Muscle layer of colon (tissue), 2 donors: ENCODE data around the gene ASB3.

Experiments
- H3K27ac ChIP-seq: one replicate; pipeline ENCODE4 v1.7.0; 2013; ENCODE audit warnings: low read depth, mild to moderate bottlenecking, low read length, moderate library complexity
- H3K27me3 ChIP-seq, 2 donors: one replicate each; pipeline ENCODE4 v1.7.0; 2013; ENCODE audit warnings: low read length in 2 of 2, mild to moderate bottlenecking in 2 of 2; ENCODE audit not compliant: insufficient read depth in 2 of 2, control insufficient read depth in 1 of 2
- H3K36me3 ChIP-seq: one replicate; pipeline ENCODE4 v1.7.0; 2013; ENCODE audit warnings: mild to moderate bottlenecking, low read length; ENCODE audit not compliant: insufficient read depth
- H3K4me1 ChIP-seq: one replicate; pipeline ENCODE4 v1.7.0; 2013; ENCODE audit warnings: mild to moderate bottlenecking, low read length; ENCODE audit not compliant: insufficient read depth
- H3K4me3 ChIP-seq, 2 donors: one replicate each; pipeline ENCODE4 v1.7.0; 2013; ENCODE audit warnings: low read length in 2 of 2, low read depth in 1 of 2, mild to moderate bottlenecking in 1 of 2, moderate library complexity in 1 of 2
- H3K9ac ChIP-seq: one replicate; pipeline ENCODE4 v1.7.0; 2013; ENCODE audit warnings: low read length
- H3K9me3 ChIP-seq: one replicate; pipeline ENCODE4 v1.7.0; 2013; ENCODE audit warnings: mild to moderate bottlenecking, low read length
- donor health status: abdominal sarcoma.
- donor health status: Adenocarcinoma of cecum.

The ASB3 gene

DNA sequence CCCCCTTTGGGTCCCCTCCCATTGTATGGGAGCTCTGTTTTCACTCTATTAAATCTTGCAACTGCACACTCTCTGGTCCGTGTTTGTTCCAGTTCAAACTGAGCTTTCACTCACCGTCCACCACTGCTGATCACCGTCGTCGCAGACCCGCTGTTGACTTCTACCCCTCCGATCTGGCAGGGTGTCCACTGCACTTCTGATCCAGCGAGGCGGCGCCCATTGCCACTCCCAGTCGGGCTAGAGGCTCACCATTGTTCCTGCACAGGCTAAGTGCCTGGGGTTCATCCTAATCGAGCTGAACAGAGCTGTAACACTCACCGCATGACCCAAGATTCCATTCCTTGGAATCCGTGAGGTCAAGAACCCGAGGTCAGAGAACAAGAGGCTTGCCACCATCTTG is 30.1 kb downstream of the ASB3 start:
- peaks cover 3% of the 10 kb centered on the region for H3K4me1 ChIP-seq
- no peak overlapping the region for H3K27ac ChIP-seq
- H3K4me3 ChIP-seq, result no peak overlapping the region
- H3K27me3 ChIP-seq, result no peaks in the 10 kb centered on the region
- no peak overlapping the region for H3K9ac ChIP-seq
- H3K9me3 ChIP-seq, result no peaks in the 10 kb centered on the region
- peaks cover 9% of the 10 kb centered on the region for H3K36me3 ChIP-seq

DNA sequence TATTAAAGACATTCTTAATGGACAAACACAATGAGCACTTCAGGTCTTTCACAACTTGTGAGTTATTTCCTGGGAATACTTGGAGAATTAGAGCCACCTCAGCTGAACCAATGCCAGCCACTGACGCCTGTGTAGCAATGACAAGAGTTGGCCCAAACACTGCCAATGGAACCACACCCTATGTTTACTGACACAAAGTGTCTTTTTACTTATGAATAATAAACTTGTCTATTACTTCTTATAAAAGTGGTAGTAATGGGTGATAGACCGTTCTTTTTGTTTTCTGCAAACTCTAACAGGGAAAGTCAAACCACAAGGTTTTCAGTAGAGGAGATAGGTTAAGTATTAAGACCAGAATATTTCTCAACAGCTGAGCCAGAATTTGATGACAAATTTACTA is 31.6 kb downstream of the ASB3 start:
- no peak overlapping the region for H3K4me3 ChIP-seq
- peaks cover 9% of the 10 kb centered on the region for H3K36me3 ChIP-seq

DNA sequence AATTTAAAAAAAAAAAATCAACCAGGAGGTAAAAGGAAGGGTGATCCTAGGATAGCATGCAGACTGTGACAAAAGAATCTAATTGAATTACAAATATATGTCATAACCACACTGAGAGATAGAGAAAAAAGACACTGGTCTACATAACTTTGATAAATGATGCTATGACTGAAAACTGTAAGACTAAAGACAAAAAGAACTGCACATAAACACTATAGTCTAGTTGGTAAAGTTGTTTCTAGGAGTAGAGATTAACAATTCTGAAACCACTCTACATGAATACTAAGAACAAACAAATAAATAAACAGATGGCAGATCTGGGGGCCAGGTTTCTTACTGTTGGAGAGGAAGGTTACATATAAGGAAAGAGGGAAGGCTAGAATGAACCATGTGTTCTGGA is 33.7 kb downstream of the ASB3 start:
- Histone ChIP-seq H3K9ac (no peak overlapping the region), H3K27ac (no peak overlapping the region), H3K36me3 (peaks cover 13% of the 10 kb centered on the region), H3K9me3 (no peaks in the 10 kb centered on the region), H3K27me3 (no peaks in the 10 kb centered on the region), H3K4me1 (peaks cover 5% of the 10 kb centered on the region), H3K4me3 (no peak overlapping the region)

More for the DNA sequence above, 31.6 kb downstream of the ASB3 start:
- H3K9ac ChIP-seq, result no peak overlapping the region
- H3K27me3 ChIP-seq, result no peaks in the 10 kb centered on the region
- H3K4me1 ChIP-seq, result peaks cover 5% of the 10 kb centered on the region
- no peaks in the 10 kb centered on the region for H3K9me3 ChIP-seq
- H3K27ac ChIP-seq, result no peak overlapping the region

DNA sequence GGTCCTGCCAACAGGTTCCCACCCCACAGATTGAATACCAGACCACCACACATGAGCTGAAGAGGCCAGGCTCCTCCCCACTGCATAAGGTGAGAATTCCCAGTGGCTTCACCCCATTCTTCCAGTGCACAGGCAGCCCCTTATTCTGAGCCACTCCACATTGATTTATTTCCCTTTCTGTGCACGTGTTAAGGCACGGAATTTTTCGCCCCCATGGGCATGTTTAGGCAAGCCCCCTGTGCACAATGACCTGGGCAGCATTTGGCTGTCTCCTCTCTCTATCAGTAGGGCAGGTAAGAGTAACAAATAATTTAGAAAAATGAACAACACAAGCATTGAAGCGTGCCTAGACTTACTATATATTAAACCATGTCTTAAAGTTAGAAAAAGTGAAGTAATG is 34.4 kb downstream of the ASB3 start:
- H3K9me3 ChIP-seq, result no peaks in the 10 kb centered on the region
- H3K27ac ChIP-seq, result no peak overlapping the region
- H3K36me3 ChIP-seq, result peaks cover 19% of the 10 kb centered on the region
- no peak overlapping the region for H3K4me3 ChIP-seq
- H3K9ac ChIP-seq, result no peak overlapping the region
- no peaks in the 10 kb centered on the region for H3K27me3 ChIP-seq
- H3K4me1 ChIP-seq, result peaks cover 5% of the 10 kb centered on the region

DNA sequence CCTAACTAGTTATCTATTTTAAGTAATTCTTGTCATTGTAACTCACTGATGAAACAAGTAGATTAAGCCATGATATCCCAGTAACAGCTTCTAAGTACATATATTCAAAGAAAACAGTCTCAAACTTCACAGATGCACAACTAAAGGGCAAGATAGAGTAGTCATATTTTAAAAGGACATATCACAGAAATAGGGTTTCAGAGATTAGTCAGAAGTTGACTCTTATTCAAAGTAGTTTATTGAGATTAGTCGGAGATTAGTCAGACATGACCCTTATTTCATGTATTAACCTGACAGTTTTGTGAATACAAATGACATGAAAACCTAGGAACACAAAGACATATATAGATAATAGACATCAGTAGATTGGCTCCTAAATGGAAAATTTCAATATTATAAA is 35.0 kb downstream of the ASB3 start:
- H3K9me3 ChIP-seq, result no peaks in the 10 kb centered on the region
- H3K36me3 ChIP-seq, result peaks cover 16% of the 10 kb centered on the region
- no peak overlapping the region for H3K4me3 ChIP-seq
- H3K9ac ChIP-seq, result no peak overlapping the region
- peaks cover 5% of the 10 kb centered on the region for H3K4me1 ChIP-seq
- H3K27me3 ChIP-seq, result no peaks in the 10 kb centered on the region
- H3K27ac ChIP-seq, result no peak overlapping the region

DNA sequence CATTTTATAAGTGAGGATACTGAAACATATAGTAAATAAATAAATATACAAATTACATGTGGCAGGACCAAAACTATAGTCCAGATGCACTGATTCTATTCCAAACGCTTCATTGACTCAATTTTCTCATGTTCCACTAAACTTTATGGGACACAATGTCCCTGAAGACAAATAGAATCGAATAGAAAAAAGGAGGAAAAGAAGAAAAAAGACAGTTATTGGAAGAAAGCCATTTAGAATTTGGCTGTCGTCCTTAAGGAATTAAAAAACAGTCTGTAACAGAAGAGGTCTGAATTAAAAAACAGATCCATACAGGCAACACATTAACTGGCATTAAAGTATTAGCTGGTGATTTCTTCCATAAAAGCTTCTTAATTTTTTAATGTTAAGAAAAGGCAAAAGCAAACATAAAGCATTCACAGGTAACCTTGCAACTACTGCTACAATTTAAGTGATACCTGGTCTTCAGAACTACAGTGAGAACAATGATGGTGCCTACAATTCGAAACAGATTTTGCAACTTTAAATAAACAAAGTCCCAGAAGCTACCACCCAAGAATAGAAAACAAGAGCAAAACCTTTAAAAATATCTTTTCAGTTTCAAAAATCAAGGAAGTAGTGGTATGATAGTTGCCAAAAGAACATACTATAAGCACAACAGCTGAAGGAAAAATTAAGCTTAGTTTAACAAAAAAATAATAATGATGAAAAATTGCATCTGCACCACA is 36.5 kb downstream of the ASB3 start:
- Histone ChIP-seq H3K36me3 (peaks cover 10% of the 10 kb centered on the region), H3K9me3 (no peaks in the 10 kb centered on the region), H3K9ac (no peak overlapping the region), H3K4me1 (peaks cover 5% of the 10 kb centered on the region), H3K27me3 (no peaks in the 10 kb centered on the region), H3K4me3 (no peak overlapping the region), H3K27ac (no peak overlapping the region)

DNA sequence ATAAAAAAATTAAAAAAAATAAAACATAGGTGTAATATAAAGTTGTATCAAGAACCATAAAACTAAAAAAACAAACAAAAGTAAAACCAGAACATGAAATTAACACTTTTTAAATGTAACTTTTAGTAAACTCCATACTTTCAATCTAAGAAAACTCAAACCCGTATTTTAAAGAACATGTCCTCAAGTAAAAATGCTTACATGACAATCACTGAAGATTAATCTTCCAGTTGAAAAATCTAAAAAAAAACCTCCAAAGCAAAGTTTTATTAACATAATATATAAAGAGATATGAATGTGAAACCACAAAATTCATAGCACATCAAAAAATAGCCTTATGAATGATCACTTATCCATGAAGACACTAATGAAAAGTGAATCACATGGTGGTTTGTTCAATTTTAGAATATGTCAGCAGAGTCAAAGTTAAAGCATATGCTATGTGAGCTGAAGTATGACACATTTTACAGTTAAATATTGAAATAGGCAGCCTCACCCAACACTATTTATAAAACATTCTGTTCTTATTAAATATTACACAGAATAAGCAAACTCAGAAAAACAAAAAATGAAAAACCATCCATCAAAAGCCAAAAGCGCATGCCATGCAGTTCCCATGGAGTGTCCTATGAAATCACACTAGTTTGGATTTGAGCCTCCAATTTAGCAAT is 42.2 kb downstream of the ASB3 start:
- no peak overlapping the region for H3K4me3 ChIP-seq
- no peak overlapping the region for H3K9ac ChIP-seq
- no peaks in the 10 kb centered on the region for H3K27me3 ChIP-seq
- no peak overlapping the region for H3K27ac ChIP-seq
- H3K4me1 ChIP-seq, result no peaks in the 10 kb centered on the region
- H3K9me3 ChIP-seq, result no peaks in the 10 kb centered on the region
- H3K36me3 ChIP-seq, result peaks cover 9% of the 10 kb centered on the region

DNA sequence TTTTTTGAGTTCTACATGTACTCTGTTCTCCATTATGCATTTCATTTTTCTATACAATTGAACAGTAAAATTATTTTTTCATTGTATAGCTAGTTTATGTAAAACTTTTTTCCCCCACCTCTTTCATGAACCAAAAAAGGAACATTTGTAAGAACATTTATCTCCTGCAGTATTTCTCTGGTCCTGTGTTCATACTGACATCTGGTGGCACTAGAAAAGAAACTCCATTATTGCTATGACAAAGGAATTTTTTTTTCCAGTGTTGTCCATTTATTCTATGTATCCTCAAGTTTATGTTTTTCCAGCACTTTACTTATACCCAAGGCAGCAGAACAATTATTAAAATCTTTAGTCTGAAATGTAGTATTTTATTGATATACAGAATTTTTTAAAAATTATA is 46.6 kb downstream of the ASB3 start:
- Histone ChIP-seq H3K9ac (no peak overlapping the region), H3K27ac (no peak overlapping the region), H3K36me3 (no peaks in the 10 kb centered on the region), H3K27me3 (no peaks in the 10 kb centered on the region), H3K4me1 (no peaks in the 10 kb centered on the region), H3K4me3 (no peak overlapping the region), H3K9me3 (no peaks in the 10 kb centered on the region)

DNA sequence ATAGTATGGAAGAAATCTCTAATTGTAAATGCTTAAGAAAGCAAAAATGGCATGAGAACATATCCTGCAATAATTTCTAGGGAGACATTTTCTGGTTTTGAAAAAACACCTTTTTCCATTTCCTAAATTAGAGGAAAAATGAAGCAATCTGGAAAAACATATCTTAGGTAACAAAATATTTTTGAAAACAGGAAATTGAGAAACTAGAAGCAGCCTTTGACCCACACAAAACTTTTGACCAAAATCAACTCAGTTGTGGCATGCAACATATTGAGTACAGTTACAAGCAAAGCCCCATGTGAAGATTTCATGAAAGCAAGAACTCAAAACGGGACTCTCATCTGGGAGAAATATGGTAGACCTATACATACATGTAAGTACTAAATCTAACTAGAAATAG is 47.7 kb downstream of the ASB3 start:
- Histone ChIP-seq H3K9ac (no peak overlapping the region), H3K4me3 (no peak overlapping the region), H3K9me3 (no peaks in the 10 kb centered on the region), H3K27ac (no peak overlapping the region), H3K4me1 (no peaks in the 10 kb centered on the region), H3K27me3 (no peaks in the 10 kb centered on the region), H3K36me3 (no peaks in the 10 kb centered on the region)

DNA sequence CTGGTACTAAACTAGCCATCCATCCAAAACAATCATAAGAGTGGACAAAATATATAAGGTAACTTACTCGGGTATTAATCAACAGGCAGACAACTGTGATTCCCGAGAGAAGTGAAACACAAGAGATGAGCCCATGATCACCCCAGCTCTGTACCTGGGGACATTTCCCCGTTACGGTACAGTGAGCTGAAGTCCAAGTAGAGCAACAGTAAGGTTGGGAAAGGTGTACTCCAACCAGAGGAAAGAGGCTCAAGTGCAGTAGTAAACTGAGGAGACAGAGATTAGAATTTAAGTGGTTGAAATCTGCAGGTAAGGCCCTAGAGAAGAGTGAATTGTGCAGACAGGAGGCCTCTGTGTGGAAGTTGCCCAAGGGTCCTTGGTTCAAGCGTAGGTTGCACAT is 49.7 kb downstream of the ASB3 start:
- H3K4me1 ChIP-seq, result no peaks in the 10 kb centered on the region
- H3K27me3 ChIP-seq, result no peaks in the 10 kb centered on the region
- H3K9ac ChIP-seq, result no peak overlapping the region
- H3K36me3 ChIP-seq, result no peaks in the 10 kb centered on the region
- no peaks in the 10 kb centered on the region for H3K9me3 ChIP-seq
- H3K4me3 ChIP-seq, result no peak overlapping the region
- H3K27ac ChIP-seq, result no peak overlapping the region

DNA sequence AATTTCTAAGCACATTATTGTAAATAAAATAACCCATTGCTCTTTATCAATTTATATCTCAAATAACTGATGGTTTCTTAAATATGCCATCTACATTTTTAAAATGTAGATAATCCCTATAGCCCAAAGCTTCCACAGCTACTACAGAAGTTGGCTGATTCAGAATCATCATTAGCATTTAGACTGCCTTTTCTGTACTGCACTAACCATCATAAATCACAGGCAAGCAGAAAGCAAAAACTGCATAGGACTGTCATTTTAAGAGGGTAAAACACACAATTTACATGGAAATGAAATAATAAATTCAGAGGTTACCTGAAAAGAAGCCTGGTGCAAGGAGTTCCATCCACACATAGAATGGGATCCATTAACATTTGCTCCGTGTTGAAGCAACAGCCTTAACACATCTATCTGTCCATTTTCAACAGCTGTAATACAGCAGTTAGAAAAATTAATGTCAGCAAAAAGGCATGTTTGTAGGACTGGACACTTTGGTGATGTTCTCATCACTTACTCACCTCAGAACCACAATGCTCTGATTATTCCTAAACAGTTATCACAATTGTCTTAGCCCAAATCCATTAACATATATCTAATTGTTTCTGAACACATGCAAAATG is 57.5 kb downstream of the ASB3 start:
- no peaks in the 10 kb centered on the region for H3K9me3 ChIP-seq
- no peaks in the 10 kb centered on the region for H3K4me1 ChIP-seq
- no peak overlapping the region for H3K9ac ChIP-seq
- no peaks in the 10 kb centered on the region for H3K27me3 ChIP-seq
- H3K36me3 ChIP-seq, result peaks cover 4% of the 10 kb centered on the region
- H3K27ac ChIP-seq, result no peak overlapping the region
- no peak overlapping the region for H3K4me3 ChIP-seq
